NCI-H524 treated with DMSO at 0.1 percent for 48 hours (cell line): ENCODE data around the gene CALHM4.

Experiments used
- DNase-seq: peaks from one replicate; lab custom pipeline; 2025; lab: John Stamatoyannopoulos, UW

The CALHM4 gene

GRCh38 chr6:116542426-116542825 lies 11.1 kb upstream of the CALHM4 start:
- no peak for DNase-seq

- no peak for DNase-seq
These were observed 10.4 kb upstream of the CALHM4 start for GRCh38 chr6:116543149-116543548.

- DNase-seq = no peak
These were observed 7.9 kb upstream of the CALHM4 start, which contains the start of gene TRAPPC3L for GRCh38 chr6:116545651-116546050. Gene TRAPPC3L (minus strand): TSS chr6:116545684. CDS start chr6:116545514, 170 bp downstream.

GRCh38 chr6:116547358-116547757 lies 6.2 kb upstream of the CALHM4 start:
- DNase-seq = no peak

GRCh38 chr6:116550796-116551195 lies 2.8 kb upstream of the CALHM4 start:
- no peak for DNase-seq

- DNase-seq = no peak
These were observed 2.5 kb downstream of the CALHM4 start for GRCh38 chr6:116556065-116556464.

- DNase-seq = no peak
These were observed 3.4 kb downstream of the CALHM4 start for GRCh38 chr6:116556814-116557415.

GRCh38 chr6:116557893-116558292 lies 4.3 kb downstream of the CALHM4 start:
- no peak for DNase-seq

GRCh38 chr6:116560130-116560529 lies 6.6 kb downstream of the CALHM4 start:
- DNase-seq = no peak

- peak; percentile 4 for DNase-seq
These were observed 7.9 kb downstream of the CALHM4 start for GRCh38 chr6:116561377-116562018.

- no peak for DNase-seq
These were observed 8.5 kb downstream of the CALHM4 start for GRCh38 chr6:116562019-116562403.

GRCh38 chr6:116562614-116563013 lies 9.1 kb downstream of the CALHM4 start:
- DNase-seq = no peak

- DNase-seq = no peak
These were observed 10.3 kb downstream of the CALHM4 start for GRCh38 chr6:116563830-116564229.

GRCh38 chr6:116564311-116564710 lies 10.8 kb downstream of the CALHM4 start:
- DNase-seq = no peak

GRCh38 chr6:116564921-116565872 lies 11.6 kb downstream of the CALHM4 start:
- DNase-seq = no peak

GRCh38 chr6:116568111-116568510 lies 14.6 kb downstream of the CALHM4 start:
- no peak for DNase-seq

GRCh38 chr6:116568821-116569755 lies 15.5 kb downstream of the CALHM4 start:
- DNase-seq = no peak

GRCh38 chr6:116570856-116571682 lies 17.5 kb downstream of the CALHM4 start, which contains the start of gene RWDD1:
Gene RWDD1 (plus strand): TSS chr6:116571504. CDS start chr6:116571583, 79 bp downstream.
- DNase-seq = peak; percentile 86

GRCh38 chr6:116571683-116572000 lies 18.1 kb downstream of the CALHM4 start:
- no peak for DNase-seq

- peak; percentile 31 for DNase-seq
These were observed 18.6 kb downstream of the CALHM4 start for GRCh38 chr6:116572162-116572561.

- DNase-seq = no peak
These were observed 21.7 kb downstream of the CALHM4 start for GRCh38 chr6:116575227-116575626.
